Activated CD8-positive, alpha-beta T cell treated with anti-CD3 and anti-CD28 coated beads for 36 hours (primary cell): ENCODE results near the gene F10. TPM values are rescaled to one million over a fixed set of nuclear protein-coding genes. Genes with fewer than 3 reads are reported as not detected.
A peak's percentile ranks its signal among the peaks of the same experiment; 100 is the strongest.

Experiments used
- ATAC-seq: fragments of 200-7000 bp; cut with Tn5 transposase; one replicate; pipeline ENCODE4 v1.10.0; 2021; ENCODE audit warnings: mild to moderate bottlenecking, moderate library complexity
- CTCF ChIA-PET: fragments of 350-600 bp; sonication (Branson Sonifier 250); formaldehyde crosslinking; loops from one replicate; lab custom pipeline; 2021; ENCODE audit warnings: antibody characterized with exemption; lab: Charles Lee
- POLR2A ChIA-PET: fragments of 350-600 bp; sonication (Branson Sonifier 250); formaldehyde crosslinking; loops from one replicate; lab custom pipeline; 2021; ENCODE audit warnings: antibody characterized with exemption; lab: Charles Lee
- DNase-seq: peaks from one replicate; pipeline ENCODE4 v3.0.0-alpha.2; 2020
- H3K27ac Mint-ChIP-seq: one replicate; pipeline ENCODE4 v1.8.0; 2021; ENCODE audit warnings: mild to moderate bottlenecking, mixed read lengths
- H3K27me3 Mint-ChIP-seq: one replicate; pipeline ENCODE4 v1.8.0; 2021; ENCODE audit warnings: mixed read lengths
- H3K36me3 Mint-ChIP-seq: one replicate; pipeline ENCODE4 v1.8.0; 2021; ENCODE audit warnings: low read depth, mixed read lengths
- H3K4me1 Mint-ChIP-seq: one replicate; pipeline ENCODE4 v1.8.0; 2021; ENCODE audit warnings: low read depth, mixed read lengths
- H3K4me3 Mint-ChIP-seq: one replicate; pipeline ENCODE4 v1.8.0; 2021; ENCODE audit warnings: mild to moderate bottlenecking, moderate library complexity, mixed read lengths
- H3K9me3 Mint-ChIP-seq: one replicate; pipeline ENCODE4 v1.8.0; 2021; ENCODE audit warnings: mixed read lengths
- intact Hi-C: fragments of 100-400 bp; cut with micrococcal nuclease; formaldehyde crosslinking; loops from one replicate; pipeline ENCODE4 v1.10.0; 2022
- total RNA-seq, 2 experiments: library from RNA; stranded (reverse); gene quantifications; one replicate each; pipeline ENCODE4 v1.2.3, GENCODE V29; 2021
- TF ChIP-seq, protein P1 (sequence below): fragments of 200-600 bp; IDR thresholded peaks from one replicate; pipeline ENCODE4 v1.8.0; 2022; ENCODE audit warnings: antibody characterized with exemption, mild to moderate bottlenecking

The F10 gene
- total RNA-seq, 2 experiments from 2014 or later, result not detected

DNA sequence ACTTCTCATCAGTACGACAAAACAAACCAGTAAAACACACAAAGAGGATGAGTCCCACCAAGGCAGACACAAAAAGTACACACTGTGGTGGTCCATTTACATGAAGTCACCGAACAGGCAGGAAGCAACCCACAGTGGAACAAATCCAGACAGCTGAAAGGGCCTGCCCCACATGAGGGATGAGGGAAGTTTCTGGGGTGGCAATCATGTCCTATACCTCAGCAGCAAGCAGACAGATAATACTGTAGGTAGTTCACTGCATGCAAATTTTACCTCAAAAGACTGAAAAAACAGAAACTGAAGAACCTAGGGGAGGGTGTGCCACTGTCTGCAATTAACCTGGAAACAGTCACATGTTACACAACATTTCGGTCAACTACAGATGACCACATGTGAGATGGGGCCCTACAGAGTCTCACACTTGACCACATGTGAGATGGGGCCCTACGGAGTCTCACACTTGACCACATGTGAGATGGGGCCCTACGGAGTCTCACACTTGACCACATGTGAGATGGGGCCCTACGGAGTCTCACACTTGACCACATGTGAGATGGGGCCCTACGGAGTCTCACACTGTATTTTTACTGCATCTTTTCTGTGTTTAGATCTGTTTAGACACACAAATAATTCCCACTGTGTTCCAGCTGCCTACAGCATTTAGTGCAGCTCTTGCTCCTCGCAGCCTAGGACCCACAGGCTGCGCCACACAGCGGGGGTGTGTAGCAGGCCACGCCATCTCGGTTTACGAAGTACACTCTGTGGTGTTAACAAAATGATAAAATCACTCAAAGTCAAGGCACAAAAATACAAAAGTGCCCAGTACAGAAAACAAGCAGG is 63.7 kb downstream of the F10 start:
- ChIA-PET CTCF (interaction anchor here (0.6 kb wide), 1 partner anchor 30 kb away, joined by 3 read pairs; no protein-coding TSS in a partner anchor), POLR2A (interaction anchor here (0.6 to 1.8 kb wide), 3 partner anchors 21 to 38 kb away, joined by 3 to 7 read pairs (median 5); partner anchors contain the start of genes CUL4A and PCID2)
- peak; percentile 42 for DNase-seq
- ATAC-seq, result peak; percentile 55
- Mint-ChIP-seq H3K4me1 (peaks cover 40% of the 10 kb centered on the region), H3K36me3 (peaks cover 57% of the 10 kb centered on the region), H3K27me3 (no peaks in the 10 kb centered on the region), H3K4me3 (no peak overlapping the region), H3K27ac (peak overlapping the region; percentile 55), H3K9me3 (no peaks in the 10 kb centered on the region)
- TF ChIP-seq, protein P1, sequence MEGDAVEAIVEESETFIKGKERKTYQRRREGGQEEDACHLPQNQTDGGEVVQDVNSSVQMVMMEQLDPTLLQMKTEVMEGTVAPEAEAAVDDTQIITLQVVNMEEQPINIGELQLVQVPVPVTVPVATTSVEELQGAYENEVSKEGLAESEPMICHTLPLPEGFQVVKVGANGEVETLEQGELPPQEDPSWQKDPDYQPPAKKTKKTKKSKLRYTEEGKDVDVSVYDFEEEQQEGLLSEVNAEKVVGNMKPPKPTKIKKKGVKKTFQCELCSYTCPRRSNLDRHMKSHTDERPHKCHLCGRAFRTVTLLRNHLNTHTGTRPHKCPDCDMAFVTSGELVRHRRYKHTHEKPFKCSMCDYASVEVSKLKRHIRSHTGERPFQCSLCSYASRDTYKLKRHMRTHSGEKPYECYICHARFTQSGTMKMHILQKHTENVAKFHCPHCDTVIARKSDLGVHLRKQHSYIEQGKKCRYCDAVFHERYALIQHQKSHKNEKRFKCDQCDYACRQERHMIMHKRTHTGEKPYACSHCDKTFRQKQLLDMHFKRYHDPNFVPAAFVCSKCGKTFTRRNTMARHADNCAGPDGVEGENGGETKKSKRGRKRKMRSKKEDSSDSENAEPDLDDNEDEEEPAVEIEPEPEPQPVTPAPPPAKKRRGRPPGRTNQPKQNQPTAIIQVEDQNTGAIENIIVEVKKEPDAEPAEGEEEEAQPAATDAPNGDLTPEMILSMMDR, result no peak
- intact Hi-C loops, result no loop called here

DNA sequence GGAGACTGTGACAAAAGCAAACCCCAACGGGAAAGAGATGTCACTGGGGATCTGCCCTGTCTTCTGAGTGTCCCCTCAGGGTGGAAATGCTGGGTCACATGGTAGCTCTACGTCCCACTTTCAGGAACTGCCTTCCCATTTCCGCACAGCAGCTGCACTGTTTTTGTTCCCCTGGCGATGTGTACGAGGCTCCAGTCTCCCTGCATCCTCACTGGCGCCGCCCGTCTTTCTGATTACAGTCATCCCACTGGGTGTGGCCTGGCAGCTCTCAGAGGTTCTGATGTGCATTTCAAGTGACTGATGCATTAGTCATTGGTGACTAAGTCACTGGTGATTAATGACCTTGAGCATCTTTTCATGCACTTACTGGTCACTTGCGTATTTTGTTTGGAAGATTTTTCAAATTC is 64.7 kb downstream of the F10 start:
- Mint-ChIP-seq H3K36me3 (peaks cover 59% of the 10 kb centered on the region), H3K9me3 (no peaks in the 10 kb centered on the region), H3K27me3 (no peaks in the 10 kb centered on the region), H3K27ac (peak overlapping the region; percentile 43), H3K4me3 (no peak overlapping the region), H3K4me1 (peaks cover 40% of the 10 kb centered on the region)
- CTCF ChIA-PET, result no interaction called here
- POLR2A ChIA-PET, result interaction anchor here (1.8 kb wide), 1 partner anchor 22 kb away, joined by 7 read pairs; the partner anchor contains the start of genes CUL4A and PCID2
- ATAC-seq (peak; percentile 85), DNase-seq (peak; percentile 76)
- TF ChIP-seq, protein P1, result no peak
- intact Hi-C loops, result no loop called here

DNA sequence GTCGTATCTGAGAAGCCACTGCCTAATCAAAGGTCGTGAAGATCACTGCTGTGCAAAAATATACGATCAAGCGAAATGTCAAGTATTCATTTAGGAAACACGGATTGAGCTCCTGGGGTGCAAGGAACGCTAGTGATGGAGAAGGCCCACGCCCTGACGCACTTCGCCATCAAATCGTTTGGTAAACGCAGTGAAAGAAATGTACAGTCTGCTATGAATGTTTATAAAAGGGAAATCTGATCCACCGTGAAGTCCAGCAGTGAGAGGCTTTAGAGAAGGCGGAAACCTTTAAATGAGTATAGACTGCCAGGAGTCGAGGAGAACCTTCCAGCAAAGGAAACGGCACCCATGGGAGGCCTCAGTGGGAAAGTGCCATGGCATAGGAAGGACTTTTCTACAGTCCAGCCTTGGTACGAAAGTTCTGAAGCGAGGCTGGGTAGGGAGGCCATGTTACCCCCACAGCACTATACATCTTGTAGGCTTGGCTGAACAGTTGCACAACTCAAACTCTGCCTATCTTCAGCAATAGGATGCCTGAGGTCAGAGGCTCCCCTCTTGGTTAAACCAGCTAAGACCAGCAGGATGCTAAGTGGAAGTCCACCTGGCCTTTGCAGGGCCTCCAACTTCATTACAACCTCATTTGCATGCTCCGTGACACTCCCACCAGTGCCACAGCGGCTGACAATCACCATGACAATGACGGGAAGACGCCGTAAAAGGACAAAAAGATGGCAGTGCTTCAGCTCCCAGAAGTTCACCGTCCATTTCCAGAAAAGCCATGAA is 65.5 kb downstream of the F10 start:
- H3K36me3 Mint-ChIP-seq, result peaks cover 59% of the 10 kb centered on the region
- no peak for ATAC-seq
- no peak for DNase-seq
- H3K4me3 Mint-ChIP-seq, result no peak overlapping the region
- ChIA-PET POLR2A (interaction anchor here (0.7 to 1.8 kb wide), 3 partner anchors 21 to 29 kb away, joined by 3 to 7 read pairs (median 3); partner anchors contain the start of genes CUL4A and PCID2), CTCF (interaction anchor here (1.0 kb wide), 1 partner anchor 23 kb away, joined by 3 read pairs; no protein-coding TSS in a partner anchor)
- intact Hi-C loops, result no loop called here
- H3K27ac Mint-ChIP-seq, result peak overlapping the region; percentile 45
- no peaks in the 10 kb centered on the region for H3K27me3 Mint-ChIP-seq
- H3K9me3 Mint-ChIP-seq, result no peaks in the 10 kb centered on the region
- H3K4me1 Mint-ChIP-seq, result peaks cover 38% of the 10 kb centered on the region
- TF ChIP-seq, protein P1, result no peak

- ChIA-PET CTCF (no interaction called here), POLR2A (interaction anchor here (1.3 kb wide), 1 partner anchor 10 kb away, joined by 3 read pairs; no protein-coding TSS in a partner anchor)
- Mint-ChIP-seq H3K27me3 (no peaks in the 10 kb centered on the region), H3K4me1 (peaks cover 25% of the 10 kb centered on the region), H3K36me3 (peaks cover 58% of the 10 kb centered on the region), H3K27ac (no peak overlapping the region), H3K4me3 (no peak overlapping the region), H3K9me3 (no peaks in the 10 kb centered on the region)
- intact Hi-C loops, result no loop called here
- ATAC-seq (no peak), DNase-seq (no peak)
- TF ChIP-seq, protein P1, result no peak
These were observed 67.6 kb downstream of the F10 start for GRCh38 chr13:113190181-113190580.
